Measurements from ENCODE around the gene CENPF.
"Not testable (repeated sequence)": the region's sequence is repeated elsewhere in the genome, so short reads cannot be mapped to it uniquely, and the experiment has no call there.

The CENPF gene

DNA sequence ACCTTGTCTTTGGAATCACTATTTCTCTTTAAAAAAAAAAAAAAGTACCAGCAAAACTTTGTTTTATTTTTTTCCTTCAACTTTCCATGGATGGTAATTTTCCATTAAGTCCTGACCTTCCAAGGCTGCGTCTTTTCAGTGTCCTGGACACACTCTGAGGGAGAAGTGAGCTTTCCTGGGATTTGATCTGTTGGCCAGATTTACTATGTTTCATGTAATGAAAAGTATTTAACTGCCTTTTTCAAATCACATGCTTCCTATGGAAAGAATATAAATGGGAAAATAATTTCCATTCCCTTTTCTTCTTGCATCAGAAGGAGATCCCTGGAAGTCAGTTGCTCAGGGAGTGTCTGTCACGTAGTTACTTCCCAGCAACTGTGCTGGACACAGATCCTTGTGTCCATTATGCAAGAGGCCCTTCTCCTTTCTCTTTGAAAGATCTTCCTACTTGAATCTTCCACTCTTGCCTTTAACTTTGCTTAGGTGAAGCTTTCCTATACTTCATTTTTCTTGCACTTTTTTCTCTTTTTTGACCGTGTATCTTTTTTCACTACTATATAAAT is 59.3 kb downstream of the CENPF start:
- DNase-seq: no peak

DNA sequence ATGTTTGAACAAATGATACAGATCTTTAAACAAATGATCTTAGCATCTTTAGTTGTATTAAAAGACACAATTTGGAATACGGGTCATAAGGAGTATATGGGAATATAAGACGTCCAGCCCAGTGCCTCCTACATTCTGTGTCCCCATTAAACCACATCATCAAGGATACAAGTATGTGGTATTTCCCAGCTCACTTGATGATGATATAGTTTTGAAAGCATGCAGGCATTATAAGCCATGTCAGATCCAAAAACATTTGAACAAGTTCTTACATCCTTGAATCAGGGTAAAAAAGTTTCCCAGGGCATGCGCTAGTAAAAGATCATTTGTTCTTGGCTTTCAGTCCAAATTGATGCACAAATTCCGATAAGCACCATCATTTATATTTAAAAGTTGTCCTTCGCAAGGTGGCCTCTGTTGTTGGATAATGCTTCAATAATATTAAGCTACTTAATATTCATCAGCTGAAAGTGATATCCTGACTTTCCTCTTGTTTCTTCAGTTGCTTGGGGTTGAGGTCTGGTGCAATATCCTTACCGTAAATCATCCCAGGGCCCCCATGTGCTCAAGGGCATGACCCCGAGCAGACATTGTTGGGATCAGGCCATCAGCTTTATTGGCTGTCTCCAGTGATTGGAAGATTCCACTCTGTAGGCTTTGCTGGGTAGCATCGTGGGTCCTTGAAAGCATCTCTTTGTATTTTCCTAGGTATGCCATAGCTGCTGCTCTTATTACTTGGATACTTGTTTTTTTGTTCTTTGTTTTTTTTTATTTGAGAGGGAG is 61.8 kb downstream of the CENPF start:
- DNase-seq: no peak

DNA sequence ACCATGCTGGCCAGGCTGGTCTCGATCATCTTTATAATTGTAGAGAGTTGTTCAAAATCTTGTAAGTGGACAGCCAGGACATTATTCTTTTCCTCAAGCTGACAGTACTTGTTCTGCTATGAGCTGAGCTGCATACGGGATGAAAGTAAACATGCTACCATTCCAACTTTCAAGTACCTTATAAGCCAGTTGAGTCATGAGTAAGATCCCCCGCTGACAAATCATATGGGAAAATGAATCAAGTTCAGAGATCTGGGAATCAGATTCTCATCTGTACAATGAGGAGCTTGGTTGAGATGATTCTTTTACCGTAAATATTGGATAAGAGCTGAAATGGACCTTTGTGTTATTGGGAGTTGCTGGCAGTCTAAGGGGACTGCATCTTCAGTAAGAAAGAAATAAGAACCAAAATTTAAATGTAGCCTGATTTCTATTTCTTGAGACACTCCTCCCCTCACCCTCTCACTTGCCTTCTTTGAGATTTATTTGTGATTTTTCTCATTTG is 62.7 kb downstream of the CENPF start:
- no peak for DNase-seq

DNA sequence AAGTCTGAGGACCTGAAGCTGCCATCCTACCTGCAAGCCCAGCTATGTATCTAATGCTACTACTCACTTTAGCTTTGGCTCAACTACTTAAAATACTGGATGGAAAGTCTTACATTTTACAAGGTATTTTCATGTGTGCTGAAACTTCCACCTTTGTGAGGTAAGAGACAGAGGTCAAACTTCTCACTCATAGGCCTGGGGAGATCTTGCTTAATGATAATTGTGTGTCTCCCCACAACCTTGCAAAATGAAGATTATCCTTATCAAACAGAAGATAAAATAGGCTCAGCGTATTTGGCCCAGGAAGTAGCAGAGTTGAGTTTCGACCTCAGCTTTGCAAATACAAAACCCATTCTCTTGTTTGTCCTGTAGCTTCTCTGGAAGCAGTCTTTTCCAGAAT is 63.7 kb downstream of the CENPF start:
- no peak for DNase-seq

DNA sequence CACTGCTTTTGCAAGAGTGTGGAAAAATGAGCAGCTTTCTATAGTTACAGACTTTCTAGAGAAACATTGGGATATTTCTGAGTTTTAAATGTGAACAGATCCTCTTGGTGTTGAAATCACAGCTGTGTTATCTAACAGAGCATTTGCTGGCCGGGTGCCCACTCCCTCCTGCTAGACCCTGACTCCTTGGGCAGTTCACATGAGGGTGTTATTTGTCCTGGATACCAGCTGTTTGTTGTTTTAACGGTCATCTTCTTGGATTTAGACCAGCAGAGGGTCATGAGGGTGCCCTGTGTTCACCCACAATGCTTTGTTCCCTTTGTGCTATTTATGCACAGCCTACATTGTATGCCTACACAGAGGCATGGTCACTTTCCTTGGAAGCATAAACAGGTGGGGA is 67.1 kb downstream of the CENPF start:
- no peak for DNase-seq

DNA sequence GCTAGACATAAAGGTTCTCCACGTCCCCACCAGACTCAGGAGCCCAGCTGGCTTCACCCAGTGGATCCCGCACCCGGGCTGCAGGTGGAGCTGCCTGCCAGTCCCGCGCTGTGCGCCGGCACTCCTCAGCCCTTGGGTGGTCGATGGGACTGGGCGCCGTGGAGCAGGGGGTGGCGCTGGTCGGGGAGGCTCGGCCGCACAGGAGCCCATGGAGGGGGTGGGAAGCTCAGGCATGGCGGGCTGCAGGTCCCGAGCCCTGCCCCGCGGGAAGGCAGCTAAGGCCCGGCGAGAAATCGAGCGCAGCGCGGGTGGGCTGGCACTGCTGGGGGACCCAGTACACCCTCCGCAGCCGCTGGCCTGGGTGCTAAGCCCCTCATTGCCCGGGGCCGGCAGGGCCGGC is 70.0 kb downstream of the CENPF start:
- not testable (repeated sequence) for DNase-seq

DNA sequence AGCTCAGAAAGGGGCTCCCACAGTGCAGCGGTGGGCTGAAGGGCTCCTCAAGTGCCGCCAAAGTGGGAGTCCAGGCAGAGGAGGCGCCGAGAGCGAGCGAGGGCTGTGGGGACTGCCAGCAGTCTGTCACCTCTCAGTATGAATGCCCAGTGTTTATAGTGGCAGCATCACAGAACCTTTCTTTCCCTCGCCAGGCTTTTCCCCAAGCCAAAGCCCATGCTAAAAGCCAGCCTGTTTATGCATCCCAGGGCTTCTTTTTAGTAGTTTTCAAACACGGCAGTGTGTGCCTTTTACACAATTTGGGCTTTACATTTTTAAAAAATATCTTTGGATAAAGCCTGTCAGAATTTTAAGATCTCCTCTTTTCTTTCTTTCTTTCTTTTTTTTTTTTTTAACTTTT is 70.6 kb downstream of the CENPF start:
- DNase-seq: no peak

DNA sequence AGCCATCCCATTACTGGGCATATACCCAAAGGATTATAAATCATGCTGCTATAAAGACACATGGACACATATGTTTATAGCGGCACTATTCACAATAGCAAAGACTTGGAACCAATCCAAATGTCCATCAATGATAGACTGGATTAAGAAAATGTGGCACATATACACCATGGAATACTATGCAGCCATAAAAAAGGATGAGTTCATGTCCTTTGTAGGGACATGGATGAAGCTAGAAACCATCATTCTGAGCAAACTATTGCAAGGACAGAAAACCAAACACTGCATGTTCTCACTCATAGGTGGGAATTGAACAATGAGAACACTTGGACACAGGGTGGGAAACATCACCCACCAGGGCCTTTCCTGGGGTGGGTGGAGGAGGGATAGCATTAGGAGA is 72.5 kb downstream of the CENPF start:
- DNase-seq: not testable (repeated sequence)

DNA sequence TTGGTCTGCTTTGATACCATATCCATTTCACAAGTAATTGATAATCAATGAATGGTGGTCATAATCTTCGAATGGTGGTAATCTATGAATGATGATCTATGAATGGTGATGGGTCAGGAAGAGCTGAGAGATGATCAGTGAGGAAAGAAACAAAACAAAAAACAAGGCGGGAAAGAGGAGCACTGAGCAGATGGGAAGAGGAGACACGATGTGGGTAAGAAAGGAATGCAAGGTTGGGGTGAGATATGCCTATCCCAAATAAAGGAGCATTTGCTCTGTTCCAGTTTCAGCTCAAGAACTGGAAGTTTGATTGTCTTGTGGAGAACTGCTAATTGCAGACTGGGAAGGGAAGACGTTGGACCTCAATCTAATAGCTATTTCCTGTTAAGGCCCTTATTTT is 73.8 kb downstream of the CENPF start:
- DNase-seq: no peak

DNA sequence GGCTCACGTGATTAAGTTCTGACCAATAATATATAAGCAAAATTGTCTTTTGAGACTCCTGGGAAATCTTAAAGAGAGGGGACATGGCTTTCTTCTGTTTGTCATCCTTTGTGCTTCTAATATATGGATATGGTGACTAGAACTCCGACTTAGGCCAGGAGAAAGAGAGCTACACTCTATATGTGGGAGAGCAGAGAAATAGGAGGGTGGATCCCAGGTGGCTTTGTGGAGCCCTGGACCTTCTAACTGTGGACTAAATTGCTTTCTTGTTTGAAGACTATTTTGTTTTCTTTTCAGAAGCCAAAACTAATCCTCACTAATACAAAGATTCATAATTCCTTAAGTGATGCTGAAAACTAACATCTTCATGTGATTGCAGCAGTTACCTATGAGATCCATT is 75.0 kb downstream of the CENPF start:
- no peak for DNase-seq

DNA sequence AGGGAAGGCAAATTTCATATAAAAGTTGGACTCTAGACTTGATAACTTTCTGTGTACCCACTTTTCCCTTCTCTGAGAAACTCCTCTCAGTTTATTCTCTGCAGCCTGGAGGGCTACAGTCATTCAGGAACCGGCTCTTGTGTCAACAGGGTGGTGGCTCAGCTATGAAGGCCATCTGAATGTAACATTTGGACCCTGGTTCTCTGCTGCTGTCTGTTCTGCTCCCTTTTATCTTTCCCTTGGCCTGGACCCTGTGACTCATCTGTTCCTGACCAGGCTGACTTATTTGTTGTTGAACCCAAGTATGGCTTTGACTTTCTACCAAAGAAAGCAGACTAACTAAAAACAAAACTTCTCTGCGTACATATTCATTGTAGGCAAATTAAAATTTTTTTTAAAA is 75.4 kb downstream of the CENPF start:
- DNase-seq: no peak

DNA sequence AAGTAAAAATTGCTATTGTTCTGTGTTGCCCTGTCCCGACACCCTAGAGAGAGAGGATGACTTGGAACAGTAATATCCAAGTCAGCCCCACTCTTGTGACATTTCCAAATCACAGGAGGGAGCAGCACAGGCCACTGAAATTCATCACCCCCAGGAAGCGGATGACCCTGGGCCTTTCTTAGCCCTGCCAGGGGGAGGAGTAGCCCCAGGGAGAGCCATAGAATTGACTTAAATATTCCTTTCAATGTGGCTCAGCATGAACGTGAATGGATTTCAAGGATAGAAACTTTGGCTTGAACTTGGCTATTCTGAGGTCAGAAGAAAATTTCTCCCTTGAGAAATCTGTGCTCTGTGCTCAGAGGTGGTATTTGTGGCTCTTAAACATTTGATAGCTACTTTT is 80.6 kb downstream of the CENPF start:
- DNase-seq: no peak

DNA sequence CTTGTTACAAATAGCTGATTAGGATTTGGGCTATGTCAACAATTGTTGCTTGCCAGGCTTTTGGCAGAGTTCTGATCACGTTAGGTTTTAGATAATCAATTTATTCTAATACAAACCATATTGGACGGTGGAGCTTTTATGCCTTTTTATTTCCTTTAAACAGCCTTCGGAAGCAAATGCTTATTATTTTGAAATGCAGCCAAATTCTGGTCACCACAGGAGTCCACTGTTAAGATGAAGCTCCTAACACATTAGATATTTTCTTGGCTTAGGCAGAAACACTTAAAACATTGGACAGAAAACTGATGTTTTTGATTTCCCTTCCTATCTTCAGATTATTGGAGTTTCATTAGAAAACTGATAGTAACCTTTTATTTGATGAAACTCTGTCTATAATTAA is 82.9 kb downstream of the CENPF start:
- no peak for DNase-seq

DNA sequence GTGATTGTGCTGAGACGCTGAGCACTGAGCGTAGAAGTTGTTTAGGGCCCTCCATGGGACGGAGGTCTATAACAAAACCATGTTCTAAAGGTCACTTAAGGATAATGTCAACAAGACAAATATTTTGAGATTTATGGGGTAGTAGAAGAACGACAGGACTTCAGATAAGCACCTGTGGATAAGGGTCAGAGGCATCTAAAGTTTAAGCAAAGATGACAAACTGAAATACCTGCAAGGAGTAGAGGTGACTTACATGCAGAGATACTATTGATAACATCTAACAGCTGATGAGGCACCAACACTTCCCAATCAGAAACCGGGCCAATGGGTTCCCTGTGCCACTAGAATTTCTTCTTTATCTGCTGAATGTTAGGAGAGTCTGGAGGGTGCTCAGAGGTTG is 83.5 kb downstream of the CENPF start:
- DNase-seq: no peak

DNA sequence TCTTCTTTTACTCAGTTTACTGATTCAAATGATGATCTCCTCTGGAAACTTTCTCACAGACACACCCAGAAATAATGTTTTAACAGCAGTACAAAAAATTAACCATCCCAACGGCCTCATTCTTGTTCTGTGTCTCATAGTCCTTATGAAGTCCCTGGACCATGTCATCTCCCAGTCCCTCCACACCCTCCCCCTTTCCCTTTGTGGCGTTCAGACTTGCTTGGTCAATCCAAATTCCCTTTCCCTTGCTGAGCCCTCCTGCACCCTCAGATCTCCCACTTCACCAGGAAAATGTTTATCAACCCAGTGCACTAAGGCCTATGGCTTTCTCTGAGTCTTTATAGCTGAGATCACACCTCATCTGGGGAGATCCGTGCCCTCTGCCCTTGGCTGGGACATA is 85.9 kb downstream of the CENPF start:
- DNase-seq: no peak

DNA sequence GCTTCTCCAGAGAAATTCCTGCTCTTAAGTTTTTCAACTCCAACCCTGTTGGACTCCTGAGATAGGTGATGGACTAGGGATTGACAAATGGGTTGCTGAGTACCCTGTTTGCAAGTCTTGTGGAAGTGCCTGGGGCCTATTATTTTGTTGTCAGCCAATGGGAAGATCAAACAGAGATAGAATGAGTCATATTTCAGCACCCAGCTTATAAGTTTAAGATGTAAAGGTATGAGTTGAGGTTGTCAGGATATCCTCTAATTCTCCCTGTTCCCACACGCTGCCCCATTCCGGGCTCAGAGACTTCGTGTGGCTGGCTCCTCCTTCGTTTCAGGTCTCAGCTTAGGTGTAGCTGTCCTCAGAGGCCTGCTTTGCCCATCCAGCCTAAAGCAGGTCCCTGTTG is 91.8 kb downstream of the CENPF start:
- no peak for DNase-seq

DNA sequence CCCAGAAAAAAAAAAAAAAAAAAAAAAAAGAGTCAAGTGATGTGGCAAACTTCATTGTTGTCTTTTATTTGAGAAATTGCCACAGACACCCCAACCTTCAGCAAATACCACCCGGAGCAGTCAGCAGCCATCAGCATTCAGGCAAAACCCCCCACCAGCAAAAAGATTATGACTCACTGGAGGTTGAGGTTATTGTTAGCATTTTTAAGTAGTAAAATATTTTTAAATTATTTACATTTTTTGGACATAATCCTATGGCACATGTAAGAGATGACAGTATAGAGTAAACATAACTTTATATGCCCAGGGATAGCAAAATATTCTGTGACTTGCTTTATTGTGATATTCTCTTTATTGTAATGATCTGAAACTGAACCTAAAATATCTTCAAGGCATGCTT is 95.6 kb downstream of the CENPF start:
- no peak for DNase-seq

DNA sequence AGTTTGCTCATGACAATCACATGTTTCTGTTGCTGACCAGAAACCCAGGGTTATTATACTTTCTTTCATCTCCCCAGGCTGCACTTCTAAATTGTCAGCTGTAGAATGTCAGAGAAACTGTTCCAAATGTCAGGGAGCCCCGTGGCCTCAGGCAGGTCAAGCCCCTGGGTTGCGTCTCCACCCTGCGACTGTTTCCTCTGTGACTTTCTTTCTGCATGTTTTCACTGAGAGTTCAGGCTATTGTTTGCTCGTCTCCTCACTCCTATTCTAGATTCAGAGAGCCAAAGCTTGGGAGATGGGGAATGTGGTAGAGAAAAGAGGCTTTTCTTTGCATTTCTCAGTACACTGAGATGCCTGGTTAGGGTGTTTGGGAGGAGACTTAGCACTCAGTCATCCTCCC is 97.4 kb downstream of the CENPF start:
- no peak for DNase-seq

DNA sequence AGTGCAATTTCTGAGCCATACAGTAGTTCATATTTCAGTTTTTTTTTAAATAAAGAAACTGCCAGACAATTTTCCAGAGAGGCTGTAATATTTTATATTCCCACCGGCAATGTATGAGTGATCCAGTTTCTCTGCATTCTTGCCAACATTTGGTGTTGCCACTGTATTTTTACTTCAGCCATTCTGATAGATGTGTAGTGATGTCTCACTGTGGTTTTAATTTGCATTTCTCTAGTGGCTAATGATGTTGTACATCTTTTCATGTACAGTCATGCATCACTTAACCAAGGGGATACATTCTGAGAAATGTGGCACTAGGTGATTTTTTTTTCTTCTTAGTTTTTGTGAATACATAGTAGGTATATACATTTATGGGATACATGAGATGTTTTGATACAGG is 99.6 kb downstream of the CENPF start:
- no peak for DNase-seq

DNA sequence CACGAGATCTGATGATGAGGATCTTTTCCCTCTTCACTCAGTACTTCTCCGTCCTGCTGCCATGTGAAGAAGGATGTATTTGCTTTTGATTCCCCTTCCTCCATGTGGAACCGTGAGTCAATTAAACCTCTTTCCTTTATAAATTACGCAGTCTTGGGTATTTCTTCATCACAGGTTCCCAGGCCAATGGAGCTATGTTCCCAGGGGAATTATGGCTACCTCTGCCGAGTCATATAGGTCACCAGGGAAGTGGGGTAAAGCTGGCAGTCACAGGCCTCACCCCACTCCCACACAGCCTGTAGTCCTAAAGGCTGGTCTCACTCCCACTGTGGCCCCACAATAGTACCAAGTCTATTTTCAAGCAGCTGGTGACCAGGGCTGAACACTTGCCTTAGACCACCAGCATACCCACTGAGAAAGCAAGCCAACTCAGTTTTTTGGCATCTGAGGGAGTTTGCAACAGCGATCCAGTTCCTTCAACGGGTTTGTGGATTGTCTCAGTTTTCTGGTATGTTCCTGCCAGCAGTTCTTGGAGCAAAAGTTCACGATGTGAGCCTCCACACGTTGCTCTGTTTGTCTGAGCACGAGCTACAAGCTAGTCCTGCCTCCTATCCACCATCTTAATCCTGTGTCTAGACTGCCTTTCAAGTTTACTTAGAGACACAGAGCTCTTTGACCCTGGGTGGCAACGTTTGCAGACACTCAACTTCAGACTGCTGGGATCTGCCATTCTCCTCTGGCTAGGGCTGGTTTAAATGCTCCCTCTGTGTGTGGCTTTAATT is 104.5 kb downstream of the CENPF start:
- DNase-seq: no peak

DNA sequence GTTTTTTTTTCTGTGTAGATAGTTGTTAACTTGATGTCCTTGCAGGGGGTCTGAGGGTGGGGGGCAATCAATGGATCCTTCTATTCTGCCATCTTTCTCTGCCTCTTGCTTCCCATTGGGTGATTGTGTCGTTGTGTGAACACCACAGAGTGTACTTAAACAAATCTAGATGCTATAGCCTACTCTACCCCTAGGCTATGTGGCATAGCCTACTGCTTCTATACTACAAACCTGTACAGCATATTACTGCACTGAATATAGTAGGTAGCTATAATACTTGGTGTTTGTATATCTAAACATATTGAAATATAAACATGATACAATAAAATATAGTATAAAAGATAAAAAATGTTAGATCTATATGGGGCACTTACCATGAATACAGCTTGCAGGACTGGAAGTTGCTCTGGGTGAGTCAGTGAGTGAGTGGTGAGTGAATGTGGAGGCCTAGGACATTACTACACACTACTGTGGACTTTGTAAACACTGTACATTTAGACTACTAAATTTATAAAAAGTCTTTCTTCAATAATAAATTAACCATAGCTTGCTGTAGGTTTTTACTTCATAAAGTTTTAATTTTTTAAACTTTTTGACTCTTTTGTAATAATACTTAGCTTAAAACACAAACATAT is 105.4 kb downstream of the CENPF start:
- DNase-seq: no peak

DNA sequence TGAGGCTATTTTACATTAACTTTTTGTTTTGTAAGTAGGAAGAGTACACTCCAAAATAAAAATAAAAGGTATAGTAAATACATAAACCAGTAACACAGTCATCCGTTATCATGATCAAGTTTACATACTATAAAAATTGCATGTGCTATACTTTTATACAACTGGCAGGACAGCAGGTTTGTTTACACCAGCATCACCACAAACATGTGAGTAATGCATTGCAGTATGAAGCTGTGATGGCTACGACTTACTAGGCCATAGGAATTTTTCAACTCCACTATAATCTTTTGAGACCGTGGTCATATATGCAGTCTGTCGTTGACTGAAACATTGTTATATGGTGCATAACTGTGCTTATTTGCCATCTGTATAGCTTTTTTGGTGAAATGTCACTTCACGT is 106.2 kb downstream of the CENPF start:
- no peak for DNase-seq

DNA sequence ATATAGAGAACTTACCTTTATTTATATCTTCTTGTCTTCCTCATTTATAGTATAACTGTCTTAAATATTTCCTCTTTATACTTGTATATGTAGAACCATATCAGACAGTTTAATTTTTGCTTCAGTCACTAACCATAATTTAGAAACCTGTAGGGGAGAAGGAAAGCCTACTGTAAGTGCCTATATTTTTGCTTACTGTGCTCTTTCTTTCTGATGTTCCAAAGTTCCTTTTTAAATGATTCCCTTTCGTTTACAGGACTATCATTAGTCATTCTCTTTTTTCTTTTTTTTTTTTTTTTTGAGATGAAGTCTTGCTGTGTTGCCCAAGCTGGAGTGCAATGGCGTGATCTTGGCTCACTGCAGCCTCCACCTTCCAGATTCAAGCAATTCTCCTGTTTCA is 109.7 kb downstream of the CENPF start:
- no peak for DNase-seq
